Transverse colon (tissue), 3 donors: Measurements from ENCODE around the gene DLGAP3.

Source experiments
- POLR2A ChIP-seq: fragments of 450-650 bp; IDR thresholded peaks from one replicate; pipeline ENCODE4 v1.6.1; 2016; ENCODE audit warnings: antibody characterized with exemption, mild to moderate bottlenecking, moderate library complexity
- POLR2AphosphoS5 ChIP-seq, 3 donors: sonication (generic); formaldehyde crosslinking; IDR thresholded peaks; one replicate each; pipeline ENCODE4 v1.6.1; 2016; ENCODE audit warnings: antibody characterized with exemption in 3 of 3

- TF ChIP-seq POLR2AphosphoS5 (IDR thresholded peaks at IDR 0.05), result no peak
- no peak for TF ChIP-seq POLR2A
These were observed 53.0 kb downstream of the DLGAP3 start for GRCh38 chr1:34876406-34876805.
